Activated T-cell treated with anti-CD3 and anti-CD28 coated beads, Interleukin-2, amount 50 U/mL, for 72 hours (primary cell): ENCODE measurements around the gene RABGGTA. TPM values are rescaled to one million over a fixed set of nuclear protein-coding genes. Genes with fewer than 3 reads are reported as not detected.

Source experiments
- ATAC-seq, 2 donors: fragments of 150-1000 bp; cut with Tn5 transposase; replicated peaks in 1 of 2; 2 replicates each; pipeline ENCODE4 v1.10.0; 2021; ENCODE audit warnings: moderate library complexity in 2 of 2, mild to moderate bottlenecking in 1 of 2
- DNase-seq, 2 donors: peaks; one replicate each; pipeline ENCODE4 v3.0.0; 2021 to 2022; ENCODE audit warnings: mixed read lengths in 1 of 2
- H3K27ac Mint-ChIP-seq: one replicate; pipeline ENCODE4 v1.8.0; 2022; ENCODE audit warnings: mild to moderate bottlenecking, moderate library complexity, mixed read lengths
- H3K27me3 Mint-ChIP-seq: one replicate; pipeline ENCODE4 v1.8.0; 2022; ENCODE audit warnings: low read depth, mixed read lengths
- H3K36me3 Mint-ChIP-seq, 2 donors: one replicate each; pipeline ENCODE4 v1.8.0; 2022; ENCODE audit warnings: mixed read lengths in 2 of 2, mild to moderate bottlenecking in 1 of 2; ENCODE audit not compliant: insufficient read depth in 2 of 2
- H3K4me1 Mint-ChIP-seq: one replicate; pipeline ENCODE4 v1.8.0; 2022; ENCODE audit warnings: low read depth, mixed read lengths
- H3K4me3 Mint-ChIP-seq, 2 donors: one replicate each; pipeline ENCODE4 v1.8.0; 2022; ENCODE audit warnings: mild to moderate bottlenecking in 2 of 2, mixed read lengths in 2 of 2, moderate library complexity in 2 of 2
- H3K9me3 Mint-ChIP-seq, 2 donors: one replicate each; pipeline ENCODE4 v1.8.0; 2022; ENCODE audit warnings: mixed read lengths in 2 of 2
- total RNA-seq, 2 donors: library from RNA; stranded (reverse); gene quantifications; one replicate each; pipeline ENCODE4 v1.2.3, GENCODE V29; 2022

Gene RABGGTA
- total RNA-seq, 2 donors from 2014 or later, result 53.8 to 56.2 TPM

DNA sequence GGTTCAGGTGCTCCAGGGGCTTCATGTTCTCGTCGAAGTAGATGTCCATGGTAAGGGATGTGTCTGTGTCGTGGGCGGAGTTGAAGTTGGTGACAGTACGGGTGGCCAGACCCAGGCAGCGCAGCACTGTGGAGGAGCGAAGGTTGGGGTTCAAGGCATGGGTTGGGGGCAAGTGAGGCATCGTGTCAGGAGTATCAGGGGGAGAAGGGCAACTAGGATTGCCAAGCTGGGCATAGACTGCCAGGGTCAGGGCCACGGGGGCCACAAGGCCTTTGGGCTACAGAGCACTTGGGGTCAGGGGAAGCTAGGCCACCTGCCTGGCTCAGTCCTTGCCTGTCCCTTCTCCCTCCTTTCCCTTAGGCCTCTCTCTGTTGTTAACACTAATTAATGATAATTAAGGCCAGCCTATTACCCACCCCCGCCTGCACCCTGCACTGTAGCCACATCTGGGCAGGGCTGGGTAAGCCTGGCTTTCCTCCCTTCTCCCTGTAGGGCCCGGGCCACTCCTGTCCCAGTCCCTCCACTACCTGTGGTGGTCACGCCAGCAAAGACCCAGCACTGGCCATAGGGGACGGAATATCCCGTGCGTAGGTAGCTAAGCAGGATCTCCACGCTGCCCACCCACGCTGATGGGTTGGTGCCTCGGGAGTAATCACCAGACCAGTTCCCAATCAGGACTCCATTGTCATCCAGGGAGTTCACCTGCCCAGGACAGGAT is 12.7 kb downstream of the RABGGTA start:
- DNase-seq, result no peak
- Mint-ChIP-seq H3K9me3 (no peaks in the 10 kb centered on the region), H3K4me1 (no peaks in the 10 kb centered on the region), H3K27ac (no peak overlapping the region), H3K4me3 (no peak overlapping the region), H3K36me3 (no peaks in the 10 kb centered on the region), H3K27me3 (no peaks in the 10 kb centered on the region)
- no peak for ATAC-seq

DNA sequence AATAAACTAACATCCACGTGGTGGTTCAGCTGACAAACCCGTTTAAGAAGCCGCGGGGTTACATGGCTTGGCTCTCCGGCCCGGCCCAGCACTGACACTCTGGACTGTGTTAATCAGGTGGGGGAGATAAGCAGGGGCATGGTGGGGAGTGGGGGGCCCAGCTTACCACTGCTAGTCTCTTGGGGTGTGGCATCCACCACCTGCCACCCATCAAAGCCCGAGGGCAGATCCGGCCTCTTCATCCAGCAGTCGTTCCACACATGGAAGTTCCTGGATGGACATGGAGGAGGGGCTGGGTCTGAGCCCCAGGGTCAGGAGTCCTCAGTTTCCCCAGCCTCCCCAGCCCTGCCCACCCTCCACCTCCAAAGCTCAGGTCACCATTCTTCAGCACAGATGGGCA is 13.3 kb downstream of the RABGGTA start:
- ATAC-seq (no peak), DNase-seq (no peak)
- Mint-ChIP-seq H3K4me3 (no peak overlapping the region), H3K36me3 (no peaks in the 10 kb centered on the region), H3K27ac (no peak overlapping the region), H3K4me1 (no peaks in the 10 kb centered on the region), H3K27me3 (no peaks in the 10 kb centered on the region), H3K9me3 (no peaks in the 10 kb centered on the region)

- no peaks in the 10 kb centered on the region for H3K36me3 Mint-ChIP-seq
- H3K4me3 Mint-ChIP-seq, result no peak overlapping the region
- no peak for ATAC-seq
- no peak overlapping the region for H3K27ac Mint-ChIP-seq
- DNase-seq, result no peak
- no peaks in the 10 kb centered on the region for H3K27me3 Mint-ChIP-seq
- H3K9me3 Mint-ChIP-seq, result no peaks in the 10 kb centered on the region
- H3K4me1 Mint-ChIP-seq, result no peaks in the 10 kb centered on the region
Measured at GRCh38 chr14:24256960-24257359, 14.4 kb downstream of the RABGGTA start.

DNA sequence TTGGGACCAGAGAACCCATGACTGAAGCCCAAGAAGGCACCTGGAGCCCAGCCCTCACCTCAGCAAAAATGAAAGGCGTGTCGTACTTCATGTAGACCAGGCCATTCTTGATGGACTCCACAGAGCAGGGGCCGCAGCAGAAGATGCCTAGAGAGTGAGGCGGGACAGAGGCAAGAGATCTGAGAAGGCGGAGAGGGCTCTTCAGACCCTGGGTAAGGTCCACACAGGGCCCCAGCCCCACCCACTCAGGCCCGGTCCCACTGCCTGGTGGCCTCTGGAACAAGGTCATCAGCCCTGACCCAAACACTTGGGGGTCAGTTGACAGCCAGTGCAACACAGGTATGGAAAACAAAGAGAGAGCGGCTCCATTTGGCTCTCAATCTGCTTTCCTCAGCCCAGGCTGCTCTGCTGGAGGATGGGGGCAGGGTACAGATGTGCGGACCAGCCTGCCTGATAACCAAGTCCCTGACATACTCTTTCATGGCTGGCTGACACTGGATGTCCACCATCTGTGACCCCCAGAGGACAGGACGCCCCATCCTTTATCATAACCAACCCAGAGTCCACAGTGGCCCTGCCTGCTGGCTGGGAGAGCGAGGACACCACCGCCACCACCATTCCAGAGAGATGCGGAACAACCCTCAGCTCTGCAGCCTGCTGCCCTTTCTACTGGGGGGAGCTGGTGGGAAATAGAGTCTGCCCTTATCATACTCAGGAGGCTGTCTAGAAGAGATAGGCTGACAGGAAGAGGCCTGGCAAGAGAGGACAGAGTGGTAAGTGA is 15.3 kb downstream of the RABGGTA start:
- DNase-seq (no peak), ATAC-seq (no peak)
- H3K4me3 Mint-ChIP-seq, result no peak overlapping the region
- H3K4me1 Mint-ChIP-seq, result no peaks in the 10 kb centered on the region
- H3K27me3 Mint-ChIP-seq, result no peaks in the 10 kb centered on the region
- H3K36me3 Mint-ChIP-seq, result no peaks in the 10 kb centered on the region
- no peaks in the 10 kb centered on the region for H3K9me3 Mint-ChIP-seq
- H3K27ac Mint-ChIP-seq, result no peak overlapping the region

DNA sequence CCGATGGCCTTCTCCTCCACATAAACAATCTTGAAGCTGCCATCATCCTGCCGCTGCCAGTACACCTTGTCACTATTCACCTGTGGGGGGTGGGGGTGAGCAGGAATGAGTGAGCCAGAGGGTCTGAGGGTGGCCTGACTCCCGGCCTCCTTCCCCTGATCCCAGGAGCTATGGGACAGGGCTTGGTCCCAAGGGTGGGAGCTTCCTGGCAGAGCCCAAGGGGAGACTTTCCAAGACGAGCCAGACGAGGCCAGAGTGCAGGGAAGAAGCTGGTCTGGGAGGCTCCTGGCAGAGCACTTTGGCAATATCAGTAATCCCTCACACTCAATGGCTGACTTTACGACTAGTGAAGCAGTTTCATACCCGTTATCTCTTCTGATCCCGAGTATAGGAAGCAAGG is 16.0 kb downstream of the RABGGTA start:
- no peak overlapping the region for H3K27ac Mint-ChIP-seq

GRCh38 chr14:24254630-24255392 is 16.6 kb downstream of the RABGGTA start:
- no peak overlapping the region for H3K4me3 Mint-ChIP-seq
- H3K27ac Mint-ChIP-seq, result no peak overlapping the region
- no peaks in the 10 kb centered on the region for H3K27me3 Mint-ChIP-seq
- DNase-seq, result no peak
- H3K4me1 Mint-ChIP-seq, result peaks cover 12% of the 10 kb centered on the region
- ATAC-seq, result no peak
- H3K9me3 Mint-ChIP-seq, result no peaks in the 10 kb centered on the region
- no peaks in the 10 kb centered on the region for H3K36me3 Mint-ChIP-seq

More for the DNA sequence above, 16.0 kb downstream of the RABGGTA start:
- H3K9me3 Mint-ChIP-seq, result no peaks in the 10 kb centered on the region
- H3K27me3 Mint-ChIP-seq, result no peaks in the 10 kb centered on the region
- DNase-seq (no peak), ATAC-seq (no peak)
- peaks cover 6% of the 10 kb centered on the region for H3K4me1 Mint-ChIP-seq
- H3K36me3 Mint-ChIP-seq, result no peaks in the 10 kb centered on the region
- H3K4me3 Mint-ChIP-seq, result no peak overlapping the region

DNA sequence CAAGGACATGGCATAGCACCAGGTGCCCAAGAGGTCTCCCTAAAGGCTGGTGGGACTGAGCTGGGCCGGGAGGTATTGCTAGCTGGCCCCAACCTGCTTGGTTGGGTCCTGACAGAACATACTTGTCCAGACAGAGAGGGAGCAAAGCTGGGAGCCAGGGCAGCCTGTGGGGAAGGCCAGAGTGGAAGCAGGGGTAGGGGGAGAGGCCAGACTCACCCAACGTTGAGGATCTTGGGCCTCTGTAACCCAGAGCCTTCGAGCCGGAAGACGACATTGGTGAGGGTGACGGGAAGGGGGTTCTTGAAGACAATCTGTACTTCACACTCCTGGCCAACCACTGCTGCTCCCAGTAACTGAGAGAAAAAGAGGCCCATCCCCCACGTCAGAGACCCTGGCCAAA is 17.5 kb downstream of the RABGGTA start:
- no peaks in the 10 kb centered on the region for H3K36me3 Mint-ChIP-seq
- peaks cover 21% of the 10 kb centered on the region for H3K4me1 Mint-ChIP-seq
- no peak for ATAC-seq
- no peak overlapping the region for H3K4me3 Mint-ChIP-seq
- H3K27ac Mint-ChIP-seq, result no peak overlapping the region
- no peaks in the 10 kb centered on the region for H3K9me3 Mint-ChIP-seq
- DNase-seq, result no peak
- no peaks in the 10 kb centered on the region for H3K27me3 Mint-ChIP-seq

- H3K27ac Mint-ChIP-seq, result no peak overlapping the region
- no peaks in the 10 kb centered on the region for H3K36me3 Mint-ChIP-seq
- no peaks in the 10 kb centered on the region for H3K9me3 Mint-ChIP-seq
- ATAC-seq (no peak), DNase-seq (no peak)
- H3K27me3 Mint-ChIP-seq, result no peaks in the 10 kb centered on the region
- peaks cover 35% of the 10 kb centered on the region for H3K4me1 Mint-ChIP-seq
- H3K4me3 Mint-ChIP-seq, result no peak overlapping the region
Measured at GRCh38 chr14:24252289-24253124, 18.9 kb downstream of the RABGGTA start.

DNA sequence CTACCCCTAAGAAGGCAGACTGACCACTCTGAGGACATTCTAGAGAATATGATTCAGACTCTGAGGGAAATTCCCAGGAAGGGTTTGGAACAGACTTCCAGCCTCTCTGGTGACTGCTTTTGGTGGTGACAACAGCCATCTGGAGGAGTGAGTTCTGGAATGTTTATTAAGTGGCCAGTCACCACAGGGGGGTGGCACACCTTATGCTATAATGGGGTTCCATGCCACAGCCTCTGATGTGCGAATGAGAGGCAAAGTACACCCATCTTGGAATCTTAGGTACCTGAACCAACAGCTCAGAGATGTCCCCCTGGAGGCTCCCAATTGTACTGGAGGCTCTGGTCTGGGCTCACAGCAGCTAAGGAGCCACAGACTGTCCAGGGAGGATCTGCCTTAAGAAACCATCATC is 19.5 kb downstream of the RABGGTA start:
- no peak for DNase-seq
- no peaks in the 10 kb centered on the region for H3K36me3 Mint-ChIP-seq
- H3K4me3 Mint-ChIP-seq, result no peak overlapping the region
- no peaks in the 10 kb centered on the region for H3K27me3 Mint-ChIP-seq
- no peak overlapping the region for H3K27ac Mint-ChIP-seq
- H3K9me3 Mint-ChIP-seq, result no peaks in the 10 kb centered on the region
- H3K4me1 Mint-ChIP-seq, result peaks cover 41% of the 10 kb centered on the region
- no peak for ATAC-seq

- H3K36me3 Mint-ChIP-seq, result no peaks in the 10 kb centered on the region
- H3K9me3 Mint-ChIP-seq, result no peaks in the 10 kb centered on the region
- H3K4me3 Mint-ChIP-seq, result peak overlapping the region in 1 of 2 donors; percentile 7
- no peaks in the 10 kb centered on the region for H3K27me3 Mint-ChIP-seq
- H3K27ac Mint-ChIP-seq, result no peak overlapping the region
- ATAC-seq (no peak), DNase-seq (no peak)
- peaks cover 44% of the 10 kb centered on the region for H3K4me1 Mint-ChIP-seq
Measured at GRCh38 chr14:24250354-24250753, 21.0 kb downstream of the RABGGTA start.

- DNase-seq, result no peak
- Mint-ChIP-seq H3K4me1 (peaks cover 44% of the 10 kb centered on the region), H3K27ac (peak overlapping the region; percentile 61), H3K36me3 (no peaks in the 10 kb centered on the region), H3K9me3 (no peaks in the 10 kb centered on the region), H3K4me3 (peak overlapping the region; percentile 47 to 60), H3K27me3 (no peaks in the 10 kb centered on the region)
- no peak for ATAC-seq
Measured at GRCh38 chr14:24249230-24250021, 22.0 kb downstream of the RABGGTA start.

DNA sequence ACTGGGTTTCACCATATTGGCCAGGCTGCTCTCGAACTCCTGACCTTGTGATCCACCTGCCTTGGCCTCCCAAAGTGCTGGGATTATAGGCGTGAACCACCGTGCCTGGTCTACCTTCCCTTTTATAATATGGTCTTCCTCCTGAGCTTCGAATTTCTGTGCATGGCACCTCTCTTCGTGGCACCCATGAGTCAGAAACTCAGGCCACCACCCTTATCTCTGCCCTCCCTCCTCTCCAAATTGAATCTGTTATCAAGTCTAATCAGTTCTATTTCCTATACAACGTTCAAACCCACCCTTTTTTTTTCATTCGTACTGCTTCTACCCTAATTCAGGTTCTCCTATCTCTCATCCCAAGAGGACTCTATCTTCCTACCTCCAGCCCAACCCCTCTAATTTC is 24.0 kb downstream of the RABGGTA start:
- DNase-seq (peak; percentile 10 to 16), ATAC-seq (no peak)
- H3K27ac Mint-ChIP-seq, result peak overlapping the region; percentile 58
- no peaks in the 10 kb centered on the region for H3K36me3 Mint-ChIP-seq
- H3K4me3 Mint-ChIP-seq, result peak overlapping the region; percentile 68 to 69
- H3K9me3 Mint-ChIP-seq, result no peaks in the 10 kb centered on the region
- H3K27me3 Mint-ChIP-seq, result no peaks in the 10 kb centered on the region
- H3K4me1 Mint-ChIP-seq, result peaks cover 60% of the 10 kb centered on the region
